Fibroblast of peridontal ligament (primary cell): ENCODE results near the gene JAZF1.
A peak's percentile ranks its signal among the peaks of the same experiment; 100 is the strongest.
"Not testable (repeated sequence)": the region's sequence is repeated elsewhere in the genome, so short reads cannot be mapped to it uniquely, and the experiment has no call there.

ENCODE experiments used
- DNase-seq: peaks from one replicate; pipeline ENCODE4 v3.0.0-alpha.2; 2010; ENCODE audit errors: extremely low read depth

Gene JAZF1

GRCh38 chr7:27873981-27874957, 306.3 kb downstream of the JAZF1 start:
- DNase-seq = peak; percentile 54

DNA sequence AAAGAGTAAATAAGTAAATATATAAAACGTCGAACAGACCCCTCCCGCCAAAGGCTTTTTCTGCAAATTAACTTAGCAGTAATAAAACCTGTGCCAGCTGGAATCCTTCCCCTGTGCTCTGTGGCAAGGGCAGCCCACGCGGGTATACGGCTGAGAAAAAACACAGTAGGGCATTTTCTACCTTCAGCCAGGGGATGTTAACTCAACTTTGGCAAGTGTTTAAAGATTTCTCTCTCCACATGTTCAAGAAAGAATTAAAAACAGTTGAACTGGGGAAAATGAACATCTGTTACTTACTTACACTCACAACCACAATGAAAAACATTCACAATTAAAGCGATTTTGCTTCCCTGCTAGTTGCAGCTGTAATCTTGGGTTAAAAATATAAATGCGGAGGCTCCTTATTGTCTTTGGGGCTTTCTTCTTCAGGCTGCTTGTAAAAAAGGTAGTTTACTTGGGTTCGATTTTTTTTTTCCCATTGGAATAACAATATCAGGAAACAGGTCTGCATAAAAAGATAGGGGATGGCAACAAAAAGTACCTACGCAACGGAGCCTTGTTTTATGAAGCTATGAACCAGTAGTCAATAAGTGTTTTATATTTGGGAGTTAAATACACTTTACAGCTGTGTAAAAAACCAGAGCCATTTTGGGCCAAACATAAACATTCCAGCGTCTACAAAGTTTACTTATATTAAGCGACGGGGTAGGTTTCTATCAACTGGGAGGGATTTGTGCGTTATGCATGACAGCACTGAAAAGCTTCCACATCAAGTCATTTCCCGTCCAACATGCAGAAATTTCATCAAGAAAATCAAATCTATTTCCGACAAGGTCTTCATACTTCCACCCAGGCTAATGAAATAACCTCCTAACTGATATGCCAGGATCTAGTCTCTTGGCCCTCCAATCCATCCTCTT, 308.0 kb downstream of the JAZF1 start:
- DNase-seq = peak; percentile 70

- no peak for DNase-seq
These were observed 308.7 kb downstream of the JAZF1 start for GRCh38 chr7:27871866-27872265.

GRCh38 chr7:27871086-27871485, 309.5 kb downstream of the JAZF1 start:
- no peak for DNase-seq

GRCh38 chr7:27870595-27870994, 310.0 kb downstream of the JAZF1 start:
- no peak for DNase-seq

- DNase-seq = no peak
These were observed 311.5 kb downstream of the JAZF1 start for GRCh38 chr7:27869056-27869455.

GRCh38 chr7:27868131-27868550, 312.5 kb downstream of the JAZF1 start:
- no peak for DNase-seq

DNA sequence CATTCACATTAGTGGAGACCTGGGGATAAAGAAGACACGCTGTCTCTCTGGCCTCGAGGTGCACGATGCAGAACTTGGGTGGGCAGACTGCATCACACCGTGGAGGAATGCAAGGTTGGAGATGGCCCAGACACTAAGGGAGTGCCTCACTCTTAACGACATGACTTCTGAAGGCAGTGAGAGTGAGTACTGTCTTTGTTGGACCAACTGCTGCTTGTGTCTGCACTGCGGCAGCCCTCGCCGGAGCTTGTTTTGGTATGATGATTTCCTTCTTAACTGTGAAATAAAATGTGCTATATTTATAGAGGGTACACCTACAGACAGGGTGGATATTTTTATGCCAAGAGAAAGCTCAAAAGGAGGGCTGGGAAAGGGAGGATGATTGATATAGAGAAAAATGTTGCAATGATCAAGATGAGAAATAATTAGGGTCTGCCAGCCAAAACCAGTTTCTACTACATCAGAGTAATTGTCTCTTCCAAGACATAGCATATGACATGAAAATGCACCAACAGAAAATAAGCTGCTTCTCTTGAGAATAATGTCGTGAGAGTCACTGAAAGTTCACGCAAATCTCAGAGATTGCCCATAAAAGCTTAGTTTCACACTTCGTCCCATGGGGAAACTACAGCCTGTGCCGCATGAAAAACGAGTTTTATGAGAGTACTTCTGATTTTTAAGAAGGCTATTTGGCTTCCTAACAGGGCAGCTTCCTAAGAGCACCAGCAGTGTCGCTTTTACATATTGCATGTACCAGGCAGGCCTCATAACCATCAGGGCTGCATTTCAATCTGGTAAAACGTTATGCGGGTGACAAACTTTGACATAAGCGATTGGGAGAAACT, 313.5 kb downstream of the JAZF1 start:
- DNase-seq = no peak

DNA sequence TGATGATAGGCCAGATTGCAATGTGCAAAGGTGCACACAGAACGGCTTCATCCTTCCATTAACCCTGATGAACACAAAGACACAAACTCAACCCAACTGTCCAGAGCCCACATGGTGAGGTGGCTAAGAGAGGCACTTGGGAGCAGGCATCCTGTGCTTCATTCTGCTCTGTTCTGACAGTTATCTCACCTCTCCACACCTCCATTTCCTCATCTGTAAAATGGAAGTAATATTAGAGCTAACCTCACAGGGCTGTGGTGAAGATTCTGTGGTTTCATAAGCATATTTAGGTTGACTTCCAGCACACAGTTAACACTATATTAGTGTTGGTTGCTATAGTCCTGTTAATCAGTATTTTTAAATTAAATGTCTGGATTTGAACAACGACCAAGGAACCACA, 314.3 kb downstream of the JAZF1 start:
- DNase-seq = no peak

GRCh38 chr7:27863880-27864279, 316.7 kb downstream of the JAZF1 start:
- peak; percentile 91 for DNase-seq

GRCh38 chr7:27861747-27862146, 318.8 kb downstream of the JAZF1 start:
- DNase-seq = no peak

GRCh38 chr7:27860800-27861199, 319.8 kb downstream of the JAZF1 start:
- no peak for DNase-seq

- DNase-seq = not testable (repeated sequence)
These were observed 323.7 kb downstream of the JAZF1 start for GRCh38 chr7:27856703-27857485.

- DNase-seq = no peak
These were observed 330.1 kb downstream of the JAZF1 start for GRCh38 chr7:27850531-27850930.

GRCh38 chr7:27846388-27846787, 334.2 kb downstream of the JAZF1 start:
- DNase-seq = peak; percentile 13

DNA sequence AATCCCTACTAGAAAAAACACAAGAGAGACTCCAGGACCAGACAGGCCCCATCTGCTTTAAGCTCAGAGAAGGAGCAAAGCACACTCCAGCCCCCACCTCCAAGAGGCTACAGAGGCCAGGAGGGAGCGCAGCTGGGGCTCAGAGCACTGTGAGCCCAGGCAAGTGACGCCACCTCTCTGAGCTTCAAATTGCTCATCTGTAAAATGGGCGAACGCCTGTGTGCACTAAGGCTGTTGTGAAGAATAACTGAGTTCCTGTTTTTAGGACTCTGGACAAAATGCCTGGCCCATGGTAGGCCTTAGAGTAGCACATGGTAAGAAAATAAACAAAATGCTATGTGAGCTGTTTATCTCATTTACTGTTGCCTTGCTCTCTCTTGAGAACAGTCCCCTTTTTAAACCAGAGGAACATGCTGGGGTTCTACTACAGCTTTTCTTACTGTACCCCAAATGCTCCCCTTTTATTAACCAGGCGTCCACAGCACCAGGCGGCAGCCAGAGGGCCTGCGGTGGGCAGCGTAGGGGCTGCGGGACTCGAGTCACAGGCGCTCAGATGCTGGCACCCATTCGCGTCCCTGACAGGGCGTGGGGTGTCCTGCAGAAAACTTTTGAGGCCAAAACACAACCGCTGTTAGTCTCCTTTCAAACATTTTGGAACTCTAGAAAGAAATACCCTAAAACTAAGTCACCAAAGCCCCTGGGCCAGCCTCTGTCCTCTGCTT, 336.9 kb downstream of the JAZF1 start:
- no peak for DNase-seq

- DNase-seq = no peak
These were observed 337.7 kb downstream of the JAZF1 start for GRCh38 chr7:27842851-27843250.

GRCh38 chr7:27842094-27842692, 338.4 kb downstream of the JAZF1 start:
- peak; percentile 7 for DNase-seq

DNA sequence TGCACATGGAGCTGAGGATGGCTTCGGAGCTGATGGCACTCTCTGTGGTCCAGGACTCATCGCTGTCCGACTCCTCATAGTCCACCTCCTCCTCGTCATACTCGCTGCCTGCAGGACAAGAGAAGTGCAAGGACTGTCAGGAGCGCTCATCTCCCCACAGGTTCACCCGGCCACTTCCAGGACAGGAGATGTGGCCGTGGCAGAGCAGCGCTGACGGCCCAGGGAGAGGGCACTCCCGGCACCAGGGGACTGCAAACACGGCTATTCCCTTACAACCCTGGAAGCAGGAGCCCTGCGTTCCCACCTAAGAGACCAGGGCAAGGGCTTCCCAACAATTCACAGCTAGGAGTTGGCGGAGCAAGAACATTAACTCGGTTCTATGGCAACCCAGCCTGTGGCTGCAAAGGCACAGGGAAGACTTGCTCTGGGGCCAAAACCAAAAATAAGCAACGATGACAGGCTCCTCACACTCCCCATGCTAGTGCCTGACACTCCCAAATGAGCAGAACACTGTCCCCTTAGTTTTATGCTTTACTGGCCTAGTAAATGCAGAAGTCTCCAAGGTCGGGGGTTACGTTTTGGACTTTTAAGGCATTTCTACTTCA, 339.7 kb downstream of the JAZF1 start:
- no peak for DNase-seq
